Prostate gland (tissue), 2 donors: ENCODE data around the gene UVRAG. TPM values are rescaled to one million over a fixed set of nuclear protein-coding genes. Genes with fewer than 3 reads are reported as not detected.
"Not testable (repeated sequence)": the region's sequence is repeated elsewhere in the genome, so short reads cannot be mapped to it uniquely, and the experiment has no call there.

ENCODE experiments used
- DNase-seq: peaks from one replicate; pipeline ENCODE4 v3.0.0-alpha.2; 2019; ENCODE audit warnings: low spot score
- H3K27ac ChIP-seq, 2 donors: fragments of 200-600 bp; sonication (generic); 2 replicates each; pipeline ENCODE4 v1.5.1; 2017 to 2019
- H3K27me3 ChIP-seq: fragments of 200-600 bp; sonication (generic); replicated peaks from 2 replicates; pipeline ENCODE4 v1.5.1; 2019; ENCODE audit not compliant: insufficient read depth
- H3K36me3 ChIP-seq, 2 donors: fragments of 200-600 bp; sonication (generic); 1 replicate in 1 of 2; 2 replicates in 1 of 2; pipeline versions ENCODE4 v1.5.1 to v1.8.1; 2017 to 2019
- H3K4me1 ChIP-seq: fragments of 200-600 bp; sonication (generic); replicated peaks from 2 replicates; pipeline ENCODE4 v1.5.1; 2019
- H3K4me3 ChIP-seq, 2 donors: fragments of 200-600 bp; sonication (generic); 2 replicates each; pipeline ENCODE4 v1.5.1; 2017 to 2019
- H3K9me3 ChIP-seq: fragments of 200-600 bp; sonication (generic); 2 replicates; pipeline ENCODE4 v1.5.1; 2017
- CTCF ChIP-seq, 4 experiments: fragments of 200-600 bp in 2 of 4; fragments of 450-650 bp in 2 of 4; sonication (generic) in 2 of 4; IDR thresholded peaks; 1 replicate in 3 of 4; 2 replicates in 1 of 4; pipeline ENCODE4 v1.5.1; 2016 to 2019; ENCODE audit warnings: antibody characterized with exemption in 4 of 4, mild to moderate bottlenecking in 2 of 4, moderate library complexity in 2 of 4
- POLR2A ChIP-seq: fragments of 450-650 bp; IDR thresholded peaks from one replicate; pipeline ENCODE4 v1.6.1; 2016; ENCODE audit warnings: antibody characterized with exemption, mild to moderate bottlenecking
- POLR2AphosphoS5 ChIP-seq: sonication (generic); formaldehyde crosslinking; IDR thresholded peaks from one replicate; pipeline ENCODE4 v1.6.1; 2017; ENCODE audit warnings: antibody characterized with exemption
- WGBS: methylation state at CpG from one replicate; pipeline ENCODE4 v1.1.5; 2018; 5-methylcytosine and 5-hydroxymethylcytosine counted together
- intact Hi-C: fragments of 100-400 bp; cut with DNase I; formaldehyde crosslinking; loops from one replicate; pipeline ENCODE4 v1.14.2; 2022
- total RNA-seq, 2 donors: library from RNA; depleted of rRNA; stranded (reverse); fragments of >200 nt; gene quantifications; one replicate each; pipeline ENCODE4 v1.1.0, GENCODE V29; 2016

UVRAG gene
- total RNA-seq, 2 donors from 2014 or later = 13.9 to 25.2 TPM

DNA sequence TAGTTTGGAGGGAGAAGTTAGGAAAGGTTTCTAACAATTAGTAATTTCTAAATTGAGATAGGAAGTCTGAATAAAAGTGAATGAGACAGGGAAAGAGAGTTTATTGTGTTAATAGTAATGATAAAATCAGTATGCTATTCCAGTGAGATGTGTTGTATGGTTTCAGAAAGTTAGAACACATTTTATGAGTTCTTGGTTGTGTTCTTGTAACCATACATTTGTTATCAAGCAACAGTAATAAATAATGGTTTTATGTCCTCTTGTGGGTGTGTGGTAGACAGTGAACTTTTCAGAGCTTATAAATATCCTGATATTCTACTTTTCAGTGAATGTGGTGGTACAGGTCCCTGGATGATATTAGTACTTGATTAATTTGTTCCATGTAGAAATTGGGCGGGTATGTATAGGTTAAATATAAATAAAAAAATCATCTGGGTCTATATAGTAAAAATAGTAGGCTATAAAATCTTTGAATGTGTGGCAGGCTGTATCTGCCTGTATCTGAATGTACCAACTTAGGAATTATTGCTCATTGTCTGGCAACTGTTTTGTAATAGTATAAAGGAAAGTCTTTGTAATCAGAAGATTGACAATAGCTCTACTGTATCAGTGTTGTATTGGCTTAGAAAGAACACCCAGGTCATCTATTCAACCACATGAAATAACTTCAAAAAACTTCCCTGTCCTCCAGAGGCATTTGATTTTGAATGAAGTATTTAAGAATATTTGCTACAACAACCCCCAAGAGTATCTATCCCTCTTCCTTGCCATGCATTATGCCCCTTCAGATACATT is 54.8 kb downstream of the UVRAG start:
- 57% methylated on average over 1 of the region's 1 CpG for WGBS
- H3K4me1 ChIP-seq = peaks cover 8% of the 10 kb centered on the region
- no peaks in the 10 kb centered on the region for H3K27me3 ChIP-seq
- no peaks in the 10 kb centered on the region for H3K36me3 ChIP-seq
- intact Hi-C loops = loop anchor here (2.0 to 5.0 kb wide), 2 partner anchors 67 to 323 kb away; no protein-coding TSS in a partner anchor
- no peaks in the 10 kb centered on the region for H3K9me3 ChIP-seq
- no peak overlapping the region for H3K4me3 ChIP-seq
- no peak for DNase-seq
- no peak for TF ChIP-seq POLR2A
- TF ChIP-seq POLR2AphosphoS5 = no peak
- no peak for TF ChIP-seq CTCF (IDR thresholded peaks at IDR 0.05)
- H3K27ac ChIP-seq = no peak overlapping the region

DNA sequence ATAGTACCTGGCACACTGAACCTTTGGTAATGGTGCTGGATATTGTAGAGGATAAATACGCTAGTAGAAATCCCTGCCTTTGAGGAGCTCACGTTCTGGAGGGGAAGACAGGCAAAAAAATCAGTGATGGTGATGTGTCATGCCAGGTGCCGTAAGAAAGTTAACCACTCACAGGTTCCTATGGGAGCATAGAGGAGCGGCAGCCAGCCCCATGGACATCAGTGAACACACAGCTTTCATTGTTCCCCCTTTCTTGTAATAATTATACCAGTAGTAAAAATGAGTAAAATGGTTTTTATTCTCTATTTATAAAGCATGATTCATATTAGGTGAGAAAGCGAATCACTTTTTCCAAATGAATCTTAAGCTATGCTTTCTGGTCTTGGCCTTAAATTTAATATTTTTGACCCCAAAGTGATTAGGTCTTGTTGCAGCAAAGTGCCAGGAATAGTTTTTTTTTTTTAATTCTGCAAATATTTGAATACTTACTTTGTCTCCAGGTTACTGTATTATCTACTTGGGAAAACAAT is 57.9 kb downstream of the UVRAG start:
- intact Hi-C loops = no loop called here
- TF ChIP-seq CTCF (IDR thresholded peaks at IDR 0.05) (no peak), POLR2AphosphoS5 (no peak), POLR2A (no peak)

GRCh38 chr11:75873417-75874221 is 58.6 kb downstream of the UVRAG start:
- Histone ChIP-seq H3K4me3 (no peak overlapping the region), H3K27ac (no peak overlapping the region), H3K36me3 (no peaks in the 10 kb centered on the region), H3K4me1 (peaks cover 8% of the 10 kb centered on the region), H3K27me3 (no peaks in the 10 kb centered on the region), H3K9me3 (no peaks in the 10 kb centered on the region)
- intact Hi-C loops = no loop called here
- DNase-seq = no peak
- WGBS = 64% methylated on average over 8 of the region's 8 CpGs
- TF ChIP-seq POLR2A (no peak), CTCF (IDR thresholded peaks at IDR 0.05) (no peak), POLR2AphosphoS5 (no peak)

More for the DNA sequence above, 57.9 kb downstream of the UVRAG start:
- Histone ChIP-seq H3K27me3 (no peaks in the 10 kb centered on the region), H3K9me3 (no peaks in the 10 kb centered on the region), H3K4me1 (peaks cover 8% of the 10 kb centered on the region), H3K4me3 (no peak overlapping the region), H3K27ac (no peak overlapping the region), H3K36me3 (no peaks in the 10 kb centered on the region)
- DNase-seq = no peak
- whole genome bisulfite sequencing = 61% methylated on average over 5 of the region's 5 CpGs

- Histone ChIP-seq H3K9me3 (no peaks in the 10 kb centered on the region), H3K27me3 (no peaks in the 10 kb centered on the region), H3K36me3 (no peaks in the 10 kb centered on the region), H3K27ac (no peak overlapping the region), H3K4me3 (no peak overlapping the region), H3K4me1 (no peaks in the 10 kb centered on the region)
- TF ChIP-seq POLR2A = no peak
- TF ChIP-seq POLR2AphosphoS5 = no peak
- no peak for TF ChIP-seq CTCF (IDR thresholded peaks at IDR 0.05)
- intact Hi-C loops = no loop called here
- no peak for DNase-seq
- WGBS = 81% methylated on average over 5 of the region's 5 CpGs
Observed at GRCh38 chr11:75874684-75875341, 59.8 kb downstream of the UVRAG start.

DNA sequence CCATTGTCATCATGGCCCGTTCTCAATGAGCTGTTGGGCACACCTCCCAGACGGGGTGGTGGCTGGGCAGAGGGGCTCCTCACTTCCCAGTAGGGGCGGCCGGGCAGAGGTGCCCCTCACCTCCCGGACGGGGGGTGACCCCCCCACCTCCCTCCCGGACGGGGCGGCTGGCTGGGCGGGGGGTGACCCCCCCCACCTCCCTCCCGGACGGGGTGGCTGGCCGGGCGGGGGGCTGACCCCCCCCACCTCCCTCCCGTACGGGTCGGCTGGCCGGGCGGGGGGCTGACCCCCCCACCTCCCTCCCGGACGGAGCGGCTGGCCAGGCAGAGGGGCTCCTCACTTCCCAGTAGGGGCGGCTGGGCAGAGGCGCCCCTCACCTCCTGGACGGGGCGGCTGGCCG is 62.3 kb downstream of the UVRAG start:
- H3K27me3 ChIP-seq, H3K9me3 ChIP-seq, H3K36me3 ChIP-seq, intact Hi-C loops, H3K27ac ChIP-seq, H3K4me3 ChIP-seq, H3K4me1 ChIP-seq, DNase-seq: not testable (repeated sequence)
- 88% methylated on average over 5 of the region's 27 CpGs for WGBS

DNA sequence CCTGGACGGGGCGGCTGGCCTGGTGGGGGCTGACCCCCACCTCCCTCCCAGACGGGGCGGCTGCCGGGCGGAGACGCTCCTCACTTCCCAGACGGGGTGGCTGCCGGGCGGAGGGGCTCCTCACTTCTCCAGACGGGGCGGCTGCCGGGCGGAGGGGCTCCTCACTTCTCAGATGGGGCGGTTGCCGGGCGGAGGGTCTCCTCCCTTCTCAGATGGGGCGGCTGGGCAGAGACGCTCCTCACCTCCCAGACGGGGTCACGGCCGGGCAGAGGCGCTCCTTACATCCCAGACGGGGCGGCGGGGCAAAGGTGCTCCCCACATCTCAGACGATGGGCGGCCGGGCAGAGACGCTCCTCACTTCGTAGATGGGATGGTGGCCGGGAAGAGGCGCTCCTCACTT is 62.9 kb downstream of the UVRAG start:
- H3K27me3 ChIP-seq, H3K4me3 ChIP-seq, H3K36me3 ChIP-seq, intact Hi-C loops, H3K9me3 ChIP-seq, DNase-seq, H3K27ac ChIP-seq, H3K4me1 ChIP-seq: not testable (repeated sequence)
- 94% methylated on average over 13 of the region's 33 CpGs for WGBS
